Caki2 (cell line): ENCODE measurements around the gene SERPINB6. TPM values are rescaled to one million over a fixed set of nuclear protein-coding genes. Genes with fewer than 3 reads are reported as not detected.
"Not testable (repeated sequence)": the region's sequence is repeated elsewhere in the genome, so short reads cannot be mapped to it uniquely, and the experiment has no call there.

Experiments
- DNase-seq: peaks from one replicate; pipeline ENCODE4 v3.0.0-alpha.2; 2015; ENCODE audit warnings: low read depth
- in situ Hi-C: cut with HindIII; loops from 2 replicates; pipeline ENCODE4 v1.10.0; 2016; ENCODE audit warnings: low sequenced_read_pairs, low pct_unique_long_range_greater_than_20kb, mixed read lengths
- total RNA-seq: library from RNA; depleted of rRNA; stranded (reverse); fragments of >200 nt; shearing (Covaris generic); gene quantifications from 2 replicates; pipeline ENCODE4 v1.2.3, GENCODE V29; 2014; ENCODE audit warnings: low replicate concordance

Gene SERPINB6
- total RNA-seq, 1 experiment from 2014 or later: 154 TPM

GRCh38 chr6:2931970-2932748 is 39.2 kb downstream of the SERPINB6 start:
- peak; percentile 83 for DNase-seq
- in situ Hi-C loops: loop anchor here (5.0 kb wide), 1 partner anchor 40 kb away; no protein-coding TSS in a partner anchor

- no peak for DNase-seq
- in situ Hi-C loops: loop anchor here (5.0 kb wide), 1 partner anchor 39 kb away; no protein-coding TSS in a partner anchor
Observed at GRCh38 chr6:2931055-2931454, 40.3 kb downstream of the SERPINB6 start.

- DNase-seq, in situ Hi-C loops: not testable (repeated sequence)
Observed at GRCh38 chr6:2927931-2928330, 43.4 kb downstream of the SERPINB6 start.

GRCh38 chr6:2925842-2926747 is 45.3 kb downstream of the SERPINB6 start:
- in situ Hi-C loops: not testable (repeated sequence)
- DNase-seq: peak; percentile 61

- in situ Hi-C loops: no loop called here
- DNase-seq: no peak
Observed at GRCh38 chr6:2921520-2922115, 49.7 kb downstream of the SERPINB6 start.

- in situ Hi-C loops: no loop called here
- no peak for DNase-seq
Observed at GRCh38 chr6:2920671-2921112, 50.7 kb downstream of the SERPINB6 start.

GRCh38 chr6:2919886-2920285 is 51.5 kb downstream of the SERPINB6 start:
- DNase-seq: no peak
- in situ Hi-C loops: no loop called here

- no peak for DNase-seq
- in situ Hi-C loops: no loop called here
Observed at GRCh38 chr6:2919401-2919800, 52.0 kb downstream of the SERPINB6 start.

- DNase-seq: no peak
- in situ Hi-C loops: no loop called here
Observed at GRCh38 chr6:2918936-2919335, 52.4 kb downstream of the SERPINB6 start.

GRCh38 chr6:2917801-2918445 is 53.4 kb downstream of the SERPINB6 start:
- in situ Hi-C loops: no loop called here
- DNase-seq: no peak

GRCh38 chr6:2917065-2917464 is 54.3 kb downstream of the SERPINB6 start:
- DNase-seq: no peak

GRCh38 chr6:2916158-2916925 is 55.0 kb downstream of the SERPINB6 start:
- no peak for DNase-seq
- in situ Hi-C loops: no loop called here

More at GRCh38 chr6:2917065-2917464, 54.3 kb downstream of the SERPINB6 start:
- in situ Hi-C loops: no loop called here

- in situ Hi-C loops: no loop called here
- DNase-seq: no peak
Observed at GRCh38 chr6:2915150-2915549, 56.2 kb downstream of the SERPINB6 start.

GRCh38 chr6:2914318-2914660 is 57.1 kb downstream of the SERPINB6 start:
- no peak for DNase-seq
- in situ Hi-C loops: no loop called here

GRCh38 chr6:2913621-2914317 is 57.6 kb downstream of the SERPINB6 start:
- no peak for DNase-seq
- in situ Hi-C loops: no loop called here

GRCh38 chr6:2911171-2911570 is 60.2 kb downstream of the SERPINB6 start:
- DNase-seq: no peak
- in situ Hi-C loops: no loop called here

GRCh38 chr6:2909718-2910117 is 61.6 kb downstream of the SERPINB6 start:
- in situ Hi-C loops: no loop called here

More at GRCh38 chr6:2909718-2910117, 61.6 kb downstream of the SERPINB6 start:
- DNase-seq: no peak
